ENCODE measurements around the gene KCNMB2.

GRCh38 chr3:178827285-178827856 lies 291.1 kb downstream of the KCNMB2 start:
- TF ChIP-seq SP1 (IDR thresholded peaks at IDR 0.05): no peak
- no peak for TF ChIP-seq NFRKB (IDR thresholded peaks at IDR 0.05)
- TF ChIP-seq ARNT (IDR thresholded peaks at IDR 0.05): no peak
- no peak for TF ChIP-seq BHLHE40 (IDR thresholded peaks at IDR 0.05; ENCODE audit: borderline replicate concordance)

All from HEK293T (cell line).